Trophoblast cell (in vitro differentiated cells and primary cell): ENCODE results near the gene MAST4.

Experiments
- DNase-seq, 2 donors: peaks; one replicate each; pipeline ENCODE4 v3.0.0-alpha.2; 2016
- H2AFZ ChIP-seq: 2 replicates; pipeline ENCODE4 v1.6.1; 2013; ENCODE audit warnings: low read length, moderate library complexity, mild to moderate bottlenecking; ENCODE audit not compliant: insufficient read depth, poor library complexity
- H2AK5ac ChIP-seq: 2 replicates; pipeline ENCODE4 v1.6.1; 2013; ENCODE audit warnings: mild to moderate bottlenecking, low read length
- H2BK120ac ChIP-seq: 2 replicates; pipeline ENCODE4 v1.6.1; 2013; ENCODE audit warnings: low read length, mild to moderate bottlenecking, moderate library complexity; ENCODE audit not compliant: insufficient read depth, poor library complexity
- H2BK12ac ChIP-seq: 2 replicates; pipeline ENCODE4 v1.6.1; 2013; ENCODE audit warnings: mild to moderate bottlenecking, low read length, moderate library complexity
- H2BK5ac ChIP-seq: 2 replicates; pipeline ENCODE4 v1.6.1; 2013; ENCODE audit warnings: low read length, low read depth, moderate library complexity, mild to moderate bottlenecking; ENCODE audit not compliant: poor library complexity
- H3K14ac ChIP-seq: 2 replicates; pipeline ENCODE4 v1.6.1; 2013; ENCODE audit warnings: mild to moderate bottlenecking, low read length
- H3K18ac ChIP-seq: 2 replicates; pipeline ENCODE4 v1.6.1; 2013; ENCODE audit warnings: mild to moderate bottlenecking, low read length
- H3K23ac ChIP-seq: 2 replicates; pipeline ENCODE4 v1.6.1; 2013; ENCODE audit warnings: low read length
- H3K27ac ChIP-seq: 2 replicates; pipeline ENCODE4 v1.5.1; 2013; ENCODE audit warnings: low read depth, mild to moderate bottlenecking, inconsistent platforms, low read length, moderate library complexity
- H3K27me3 ChIP-seq: 2 replicates; pipeline ENCODE4 v1.6.1; 2013; ENCODE audit warnings: inconsistent platforms, mild to moderate bottlenecking, low read length, moderate library complexity; ENCODE audit not compliant: insufficient read depth
- H3K36me3 ChIP-seq, 2 experiments: 1 replicate in 1 of 2; 2 replicates in 1 of 2; pipeline ENCODE4 v1.6.1; 2013; ENCODE audit warnings: low read length in 2 of 2, mild to moderate bottlenecking in 2 of 2, moderate library complexity in 1 of 2; ENCODE audit not compliant: insufficient read depth in 2 of 2, control insufficient read depth in 1 of 2
- H3K4ac ChIP-seq: 2 replicates; pipeline ENCODE4 v1.6.1; 2013; ENCODE audit warnings: low read depth, mild to moderate bottlenecking, low read length, moderate library complexity
- H3K4me1 ChIP-seq, 2 experiments: 1 replicate in 1 of 2; 2 replicates in 1 of 2; pipeline ENCODE4 v1.6.1; 2013; ENCODE audit warnings: low read length in 2 of 2, mild to moderate bottlenecking in 2 of 2, moderate library complexity in 1 of 2; ENCODE audit not compliant: insufficient read depth in 2 of 2, control insufficient read depth in 1 of 2
- H3K4me2 ChIP-seq: 2 replicates; pipeline ENCODE4 v1.6.1; 2013; ENCODE audit warnings: inconsistent platforms, mild to moderate bottlenecking, low read length, moderate library complexity
- H3K4me3 ChIP-seq: 2 replicates; pipeline ENCODE4 v1.5.1; 2013; ENCODE audit warnings: mild to moderate bottlenecking, low read depth, low read length, inconsistent platforms
- H3K79me1 ChIP-seq: one replicate; pipeline ENCODE4 v1.6.1; 2013; ENCODE audit warnings: low read length
- H3K79me2 ChIP-seq: 2 replicates; pipeline ENCODE4 v1.6.1; 2013; ENCODE audit warnings: low read length, mild to moderate bottlenecking; ENCODE audit not compliant: control insufficient read depth, insufficient read depth, poor library complexity
- H3K9ac ChIP-seq: 2 replicates; pipeline ENCODE4 v1.6.1; 2013; ENCODE audit warnings: mild to moderate bottlenecking, low read length
- H3K9me3 ChIP-seq: 2 replicates; pipeline ENCODE4 v1.6.1; 2013; ENCODE audit warnings: low read depth, mild to moderate bottlenecking, control low read depth, inconsistent platforms, low read length; ENCODE audit not compliant: insufficient read depth
- H4K12ac ChIP-seq: 2 replicates; pipeline ENCODE4 v1.6.1; 2013; ENCODE audit warnings: low read depth, mild to moderate bottlenecking, low read length, moderate library complexity
- H4K8ac ChIP-seq: 2 replicates; pipeline ENCODE4 v1.6.1; 2013; ENCODE audit warnings: low read depth, mild to moderate bottlenecking, low read length, moderate library complexity
- H4K91ac ChIP-seq: one replicate; pipeline ENCODE4 v1.6.1; 2013; ENCODE audit warnings: low read depth, mild to moderate bottlenecking, low read length, moderate library complexity
- WGBS: extraction: QIAGEN DNeasy Blood & Tissue Kit; methylation state at CpG from one replicate; pipeline ENCODE4 v1.1.7; 2013; ENCODE audit warnings: missing lambda C conversion rate; ENCODE audit not compliant: insufficient read length, insufficient coverage; ENCODE audit errors: extremely low coverage; 5-methylcytosine and 5-hydroxymethylcytosine counted together

MAST4 gene

GRCh38 chr5:67061511-67061910 lies 465.3 kb downstream of the MAST4 start:
- Histone ChIP-seq H3K9me3 (no peaks in the 10 kb centered on the region), H3K79me2 (no peaks in the 10 kb centered on the region), H2BK5ac (no peak overlapping the region), H4K12ac (no peak overlapping the region), H3K36me3 (no peaks in the 10 kb centered on the region), H3K4ac (no peak overlapping the region), H3K27ac (no peak overlapping the region), H2AFZ (no peak overlapping the region), H3K79me1 (no peaks in the 10 kb centered on the region), H3K4me1 (no peaks in the 10 kb centered on the region), H3K4me3 (no peak overlapping the region), H3K9ac (no peak overlapping the region), H3K14ac (no peak overlapping the region), H3K4me2 (no peak overlapping the region), H3K18ac (no peak overlapping the region), H2BK120ac (no peak overlapping the region), H2BK12ac (no peak overlapping the region), H3K23ac (no peak overlapping the region), H4K91ac (no peak overlapping the region), H4K8ac (no peak overlapping the region), H2AK5ac (no peak overlapping the region), H3K27me3 (no peaks in the 10 kb centered on the region)
- no peak for DNase-seq
- no CpG with 5 or more reads among the region's 1 CpG for WGBS

DNA sequence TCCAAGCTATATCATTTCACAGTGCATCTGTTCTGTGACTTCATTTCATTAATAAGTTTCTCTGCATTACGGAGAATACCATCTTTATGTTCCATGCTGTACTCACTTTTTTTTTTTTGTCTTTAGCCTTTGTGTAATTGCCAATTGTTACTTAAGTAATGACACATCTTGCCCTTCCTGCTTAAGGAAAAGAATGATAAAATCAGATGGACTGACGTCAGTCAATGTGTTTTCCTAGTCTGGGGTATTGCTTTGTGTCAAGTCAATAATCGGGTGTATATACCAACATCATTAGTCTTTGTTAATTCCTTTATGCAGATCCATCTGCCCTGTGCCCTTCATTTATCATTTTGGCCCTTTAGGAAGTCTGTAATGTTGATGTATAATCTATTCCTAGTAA lies 466.9 kb downstream of the MAST4 start:
- H4K12ac ChIP-seq, result no peak overlapping the region
- WGBS, result no CpG with 5 or more reads among the region's 3 CpGs
- no peak overlapping the region for H2BK120ac ChIP-seq
- no peak overlapping the region for H3K4ac ChIP-seq
- no peak overlapping the region for H4K8ac ChIP-seq
- H3K9me3 ChIP-seq, result no peaks in the 10 kb centered on the region
- no peak overlapping the region for H3K9ac ChIP-seq
- no peak overlapping the region for H4K91ac ChIP-seq
- H2BK12ac ChIP-seq, result no peak overlapping the region
- H3K27me3 ChIP-seq, result no peaks in the 10 kb centered on the region
- no peak overlapping the region for H3K27ac ChIP-seq
- no peak overlapping the region for H3K4me3 ChIP-seq
- no peak overlapping the region for H3K4me2 ChIP-seq
- no peak overlapping the region for H3K23ac ChIP-seq
- H3K79me1 ChIP-seq, result no peaks in the 10 kb centered on the region
- H2BK5ac ChIP-seq, result no peak overlapping the region
- H3K18ac ChIP-seq, result no peak overlapping the region
- no peak overlapping the region for H2AK5ac ChIP-seq
- H3K4me1 ChIP-seq, result no peaks in the 10 kb centered on the region
- no peaks in the 10 kb centered on the region for H3K79me2 ChIP-seq
- no peak overlapping the region for H2AFZ ChIP-seq
- H3K14ac ChIP-seq, result no peak overlapping the region
- DNase-seq, result no peak
- no peaks in the 10 kb centered on the region for H3K36me3 ChIP-seq

- H2AK5ac ChIP-seq, result no peak overlapping the region
- H3K23ac ChIP-seq, result no peak overlapping the region
- H3K36me3 ChIP-seq, result no peaks in the 10 kb centered on the region
- no peak overlapping the region for H4K8ac ChIP-seq
- H3K4me1 ChIP-seq, result no peaks in the 10 kb centered on the region
- DNase-seq, result peak in 1 of 2 donors; percentile 45
- no peak overlapping the region for H3K4me2 ChIP-seq
- H3K9ac ChIP-seq, result no peak overlapping the region
- no peaks in the 10 kb centered on the region for H3K9me3 ChIP-seq
- no peak overlapping the region for H2BK120ac ChIP-seq
- H3K14ac ChIP-seq, result no peak overlapping the region
- no peak overlapping the region for H3K27ac ChIP-seq
- no peak overlapping the region for H3K18ac ChIP-seq
- no peak overlapping the region for H4K91ac ChIP-seq
- H2AFZ ChIP-seq, result no peak overlapping the region
- H2BK12ac ChIP-seq, result no peak overlapping the region
- no peaks in the 10 kb centered on the region for H3K79me2 ChIP-seq
- H4K12ac ChIP-seq, result no peak overlapping the region
- H3K79me1 ChIP-seq, result no peaks in the 10 kb centered on the region
- H3K4me3 ChIP-seq, result no peak overlapping the region
- no peak overlapping the region for H2BK5ac ChIP-seq
- H3K4ac ChIP-seq, result no peak overlapping the region
- H3K27me3 ChIP-seq, result no peaks in the 10 kb centered on the region
- no CpG with 5 or more reads among the region's 3 CpGs for WGBS
Observed at GRCh38 chr5:67063791-67064190, 467.6 kb downstream of the MAST4 start.

DNA sequence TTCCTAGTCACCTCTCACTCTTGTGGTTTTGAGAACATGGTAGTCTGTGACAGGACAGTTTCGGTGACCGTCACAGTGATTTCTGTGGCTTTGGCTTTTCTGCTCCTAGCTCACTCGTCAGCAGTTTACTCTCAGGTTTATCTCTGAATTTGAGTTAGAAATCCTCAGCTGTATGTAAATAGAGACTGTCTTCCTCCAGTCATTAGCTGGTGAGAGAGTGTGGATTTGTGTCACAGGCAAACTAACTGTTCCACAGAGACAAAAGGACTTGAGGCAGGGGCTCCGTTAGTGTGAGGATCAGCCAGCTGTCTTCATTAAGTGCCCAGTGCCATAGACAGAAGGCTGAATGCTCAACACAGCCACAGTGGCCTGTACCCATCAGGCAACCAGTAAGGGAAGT lies 469.0 kb downstream of the MAST4 start:
- no peak overlapping the region for H2AK5ac ChIP-seq
- H4K8ac ChIP-seq, result no peak overlapping the region
- H2BK120ac ChIP-seq, result no peak overlapping the region
- no peaks in the 10 kb centered on the region for H3K79me2 ChIP-seq
- H4K12ac ChIP-seq, result no peak overlapping the region
- WGBS, result no CpG with 5 or more reads among the region's 4 CpGs
- peak overlapping the region; percentile 58 for H3K23ac ChIP-seq
- H2AFZ ChIP-seq, result no peak overlapping the region
- H3K9me3 ChIP-seq, result no peaks in the 10 kb centered on the region
- no peak overlapping the region for H3K4me3 ChIP-seq
- no peak overlapping the region for H3K4me2 ChIP-seq
- H3K4me1 ChIP-seq, result peaks cover 0 to 2% of the 10 kb centered on the region in 2 experiments
- no peak overlapping the region for H3K18ac ChIP-seq
- H2BK5ac ChIP-seq, result no peak overlapping the region
- no peak overlapping the region for H4K91ac ChIP-seq
- H2BK12ac ChIP-seq, result peak overlapping the region; percentile 8
- no peaks in the 10 kb centered on the region for H3K36me3 ChIP-seq
- no peak overlapping the region for H3K9ac ChIP-seq
- no peak overlapping the region for H3K4ac ChIP-seq
- no peaks in the 10 kb centered on the region for H3K79me1 ChIP-seq
- H3K14ac ChIP-seq, result no peak overlapping the region
- DNase-seq, result no peak
- H3K27ac ChIP-seq, result no peak overlapping the region
- no peaks in the 10 kb centered on the region for H3K27me3 ChIP-seq
